Endothelial cell (in vitro differentiated cells): ENCODE results near the gene DLGAP5. TPM values are rescaled to one million over a fixed set of nuclear protein-coding genes. Genes with fewer than 3 reads are reported as not detected.

ENCODE experiments used
- DNase-seq: peaks from one replicate; pipeline ENCODE4 v3.0.0; 2021; ENCODE audit warnings: low spot score
- H3K27ac Mint-ChIP-seq: one replicate; pipeline ENCODE4 v1.8.0; 2021; ENCODE audit warnings: mixed read lengths, inconsistent platforms; ENCODE audit not compliant: unreplicated experiment
- H3K27me3 Mint-ChIP-seq: one replicate; pipeline ENCODE4 v1.8.0; 2021; ENCODE audit warnings: mild to moderate bottlenecking, moderate library complexity, mixed read lengths, inconsistent platforms; ENCODE audit not compliant: unreplicated experiment
- H3K36me3 Mint-ChIP-seq: one replicate; pipeline ENCODE4 v1.8.0; 2021; ENCODE audit warnings: mild to moderate bottlenecking, low read depth, mixed read lengths, inconsistent platforms; ENCODE audit not compliant: unreplicated experiment
- H3K4me1 Mint-ChIP-seq: one replicate; pipeline ENCODE4 v1.8.0; 2021; ENCODE audit warnings: mild to moderate bottlenecking, mixed read lengths, inconsistent platforms; ENCODE audit not compliant: unreplicated experiment
- H3K4me3 Mint-ChIP-seq: one replicate; pipeline ENCODE4 v1.8.0; 2021; ENCODE audit warnings: mild to moderate bottlenecking, mixed read lengths, inconsistent platforms; ENCODE audit not compliant: unreplicated experiment
- H3K9me3 Mint-ChIP-seq: one replicate; pipeline ENCODE4 v1.8.0; 2021; ENCODE audit warnings: mixed read lengths, inconsistent platforms; ENCODE audit not compliant: unreplicated experiment
- total RNA-seq: library from RNA; stranded (reverse); fragmentation: NEBNext Ultra II Directional; extraction: Animal tissue kit (Norgen Biotek cat#: 25700); gene quantifications from one replicate; pipeline ENCODE4 v1.2.1, GENCODE V29; 2021; ENCODE audit not compliant: unreplicated experiment
- TF ChIP-seq, protein P1 (sequence below): fragments of 200-600 bp; sonication (generic); IDR thresholded peaks from one replicate; pipeline ENCODE4 v1.5.0; 2021; ENCODE audit warnings: antibody characterized with exemption; ENCODE audit not compliant: unreplicated experiment

DLGAP5 gene
- total RNA-seq, 1 donor from 2014 or later: 12.8 TPM

DNA sequence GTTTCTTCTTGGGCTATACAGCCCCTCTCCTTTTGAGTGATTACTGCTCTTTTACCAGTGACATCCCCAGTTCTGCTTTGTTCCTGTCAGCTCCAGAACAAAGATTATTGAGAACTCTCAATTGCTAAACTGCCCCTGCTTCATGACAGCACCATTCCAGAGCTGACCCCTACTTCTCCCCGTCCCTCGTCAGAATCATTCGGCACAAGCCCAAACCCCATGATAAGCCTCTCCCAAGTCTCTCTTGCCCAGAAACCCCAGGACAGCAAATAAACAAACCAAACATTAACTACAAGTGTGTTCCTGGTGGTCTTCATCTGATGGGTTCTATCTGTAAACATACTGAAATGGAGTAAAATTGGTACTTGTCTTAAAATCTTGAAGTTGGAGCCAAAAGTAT, 9.3 kb upstream of the DLGAP5 start:
- no peak for DNase-seq
- H3K9me3 Mint-ChIP-seq: no peaks in the 10 kb centered on the region
- H3K4me3 Mint-ChIP-seq: no peak overlapping the region
- TF ChIP-seq, protein P1, sequence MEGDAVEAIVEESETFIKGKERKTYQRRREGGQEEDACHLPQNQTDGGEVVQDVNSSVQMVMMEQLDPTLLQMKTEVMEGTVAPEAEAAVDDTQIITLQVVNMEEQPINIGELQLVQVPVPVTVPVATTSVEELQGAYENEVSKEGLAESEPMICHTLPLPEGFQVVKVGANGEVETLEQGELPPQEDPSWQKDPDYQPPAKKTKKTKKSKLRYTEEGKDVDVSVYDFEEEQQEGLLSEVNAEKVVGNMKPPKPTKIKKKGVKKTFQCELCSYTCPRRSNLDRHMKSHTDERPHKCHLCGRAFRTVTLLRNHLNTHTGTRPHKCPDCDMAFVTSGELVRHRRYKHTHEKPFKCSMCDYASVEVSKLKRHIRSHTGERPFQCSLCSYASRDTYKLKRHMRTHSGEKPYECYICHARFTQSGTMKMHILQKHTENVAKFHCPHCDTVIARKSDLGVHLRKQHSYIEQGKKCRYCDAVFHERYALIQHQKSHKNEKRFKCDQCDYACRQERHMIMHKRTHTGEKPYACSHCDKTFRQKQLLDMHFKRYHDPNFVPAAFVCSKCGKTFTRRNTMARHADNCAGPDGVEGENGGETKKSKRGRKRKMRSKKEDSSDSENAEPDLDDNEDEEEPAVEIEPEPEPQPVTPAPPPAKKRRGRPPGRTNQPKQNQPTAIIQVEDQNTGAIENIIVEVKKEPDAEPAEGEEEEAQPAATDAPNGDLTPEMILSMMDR: no peak
- H3K4me1 Mint-ChIP-seq: no peaks in the 10 kb centered on the region
- no peaks in the 10 kb centered on the region for H3K36me3 Mint-ChIP-seq
- no peak overlapping the region for H3K27ac Mint-ChIP-seq
- H3K27me3 Mint-ChIP-seq: no peaks in the 10 kb centered on the region

DNA sequence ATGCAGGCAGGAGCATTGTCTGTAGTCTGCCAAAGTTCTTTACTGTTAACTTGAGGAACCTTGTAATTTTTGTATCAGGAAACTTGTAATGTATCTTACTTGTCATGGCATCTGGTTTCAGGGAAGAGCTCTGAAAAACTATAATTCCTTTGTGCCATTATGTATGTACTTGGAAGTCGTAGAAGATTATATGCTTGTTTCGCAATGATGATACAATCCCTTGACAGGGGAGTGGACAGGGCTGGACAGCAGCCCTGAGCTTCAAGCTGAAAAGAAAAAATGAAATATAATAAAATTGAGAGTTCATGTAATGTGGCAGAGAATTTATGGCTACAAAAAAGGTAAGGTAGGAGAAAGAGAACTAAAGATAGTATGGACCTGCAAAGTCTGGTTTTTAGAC, 7.4 kb upstream of the DLGAP5 start:
- no peaks in the 10 kb centered on the region for H3K27me3 Mint-ChIP-seq
- no peak overlapping the region for H3K27ac Mint-ChIP-seq
- H3K36me3 Mint-ChIP-seq: no peaks in the 10 kb centered on the region
- TF ChIP-seq, protein P1: no peak
- no peak overlapping the region for H3K4me3 Mint-ChIP-seq
- H3K4me1 Mint-ChIP-seq: no peaks in the 10 kb centered on the region
- no peaks in the 10 kb centered on the region for H3K9me3 Mint-ChIP-seq
- no peak for DNase-seq

DNA sequence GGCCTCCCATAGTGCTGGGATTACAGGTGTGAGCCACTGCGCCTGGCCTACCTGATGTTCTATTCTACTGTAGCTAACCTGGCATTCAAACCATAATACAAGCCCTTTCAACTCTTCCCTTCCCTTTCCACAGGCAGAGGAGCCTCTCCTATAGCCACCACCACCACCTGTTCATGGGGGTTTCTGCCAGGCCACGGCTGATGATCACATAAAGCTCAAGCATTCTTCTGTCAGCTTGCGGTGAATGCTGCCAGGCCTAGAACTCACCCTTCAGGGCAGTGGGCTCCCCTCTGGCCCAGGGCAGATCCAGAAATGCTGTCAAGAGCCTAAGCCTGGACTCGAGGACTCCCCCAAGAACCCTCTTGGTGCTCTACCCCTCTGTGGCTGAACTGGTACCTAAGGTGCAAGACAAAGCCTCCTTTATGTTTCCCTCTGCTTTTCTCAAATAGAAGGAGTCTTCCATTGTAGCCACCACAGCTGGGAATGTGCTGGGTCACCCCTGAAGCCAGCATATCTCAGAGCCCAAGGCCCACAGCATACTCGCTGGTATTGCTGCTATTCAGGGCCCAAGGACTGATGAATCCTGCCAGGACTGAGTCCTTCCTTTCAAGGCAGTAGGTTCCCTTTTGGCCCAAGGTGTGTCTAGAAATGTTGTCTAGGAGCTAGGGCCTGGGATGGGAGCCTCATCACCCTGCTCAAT, 3.4 kb upstream of the DLGAP5 start:
- DNase-seq: no peak
- Mint-ChIP-seq H3K27ac (no peak overlapping the region), H3K4me3 (no peak overlapping the region), H3K36me3 (no peaks in the 10 kb centered on the region), H3K9me3 (no peaks in the 10 kb centered on the region), H3K27me3 (no peaks in the 10 kb centered on the region), H3K4me1 (peaks cover 12% of the 10 kb centered on the region)
- TF ChIP-seq, protein P1: no peak

DNA sequence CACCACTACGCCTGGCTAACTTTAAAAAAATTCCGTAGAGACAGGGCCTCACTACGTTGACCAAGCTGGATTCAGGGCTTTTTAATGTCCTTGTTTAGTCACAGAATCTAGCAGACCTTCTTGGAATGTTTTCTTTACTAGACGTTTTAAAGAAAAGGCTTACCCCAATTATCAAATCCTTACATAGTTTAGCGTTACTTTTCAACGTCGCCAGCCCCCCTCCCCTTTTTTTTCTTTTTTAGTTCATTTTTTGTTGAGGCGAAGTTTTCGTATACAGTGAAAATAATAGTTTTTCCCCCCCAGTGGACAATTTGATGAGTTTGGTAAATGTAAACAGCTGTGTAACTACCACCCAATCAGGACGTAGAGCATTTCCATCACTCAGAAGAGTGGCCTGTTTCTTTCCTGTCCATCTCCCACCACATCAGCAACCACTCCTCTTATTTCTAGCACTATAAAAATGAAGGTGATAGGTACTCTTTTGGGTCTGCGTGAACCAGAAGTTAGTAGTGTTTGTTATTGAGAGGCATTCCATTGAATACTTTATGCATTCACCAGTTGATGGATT, 753 bp upstream of the DLGAP5 start:
- DNase-seq: no peak
- peaks cover 21% of the 10 kb centered on the region for H3K4me1 Mint-ChIP-seq
- no peak overlapping the region for H3K27ac Mint-ChIP-seq
- H3K36me3 Mint-ChIP-seq: no peaks in the 10 kb centered on the region
- H3K9me3 Mint-ChIP-seq: no peaks in the 10 kb centered on the region
- no peak overlapping the region for H3K4me3 Mint-ChIP-seq
- TF ChIP-seq, protein P1: no peak
- H3K27me3 Mint-ChIP-seq: no peaks in the 10 kb centered on the region

DNA sequence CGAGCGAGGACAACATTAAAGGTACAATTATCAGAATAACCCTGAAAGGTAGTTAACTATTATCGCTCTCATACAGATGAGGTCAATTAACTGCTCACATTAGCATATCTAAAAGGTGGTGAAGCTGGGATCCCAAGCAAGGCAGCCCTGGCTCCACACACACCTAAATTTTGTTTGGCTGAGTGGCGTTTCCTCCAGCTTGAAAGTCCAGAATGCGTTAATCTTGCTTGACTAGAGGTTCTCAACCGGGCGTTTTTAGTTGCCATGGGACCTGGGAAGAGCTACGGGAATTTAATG, 531 bp downstream of the DLGAP5 start:
- no peaks in the 10 kb centered on the region for H3K27me3 Mint-ChIP-seq
- DNase-seq: no peak

More for the DNA sequence above, 531 bp downstream of the DLGAP5 start:
- Mint-ChIP-seq H3K36me3 (no peaks in the 10 kb centered on the region), H3K4me1 (peaks cover 21% of the 10 kb centered on the region), H3K4me3 (peak overlapping the region; percentile 99), H3K9me3 (no peaks in the 10 kb centered on the region), H3K27ac (peak overlapping the region; percentile 88)
- TF ChIP-seq, protein P1: no peak
